Fibroblast of upper back skin (primary cell): ENCODE measurements around the gene IRF3.
A peak's percentile ranks its signal among the peaks of the same experiment; 100 is the strongest.

Experiments
- DNase-seq: peaks from one replicate; pipeline ENCODE4 v3.0.0-alpha.2; 2013

The IRF3 gene

DNA sequence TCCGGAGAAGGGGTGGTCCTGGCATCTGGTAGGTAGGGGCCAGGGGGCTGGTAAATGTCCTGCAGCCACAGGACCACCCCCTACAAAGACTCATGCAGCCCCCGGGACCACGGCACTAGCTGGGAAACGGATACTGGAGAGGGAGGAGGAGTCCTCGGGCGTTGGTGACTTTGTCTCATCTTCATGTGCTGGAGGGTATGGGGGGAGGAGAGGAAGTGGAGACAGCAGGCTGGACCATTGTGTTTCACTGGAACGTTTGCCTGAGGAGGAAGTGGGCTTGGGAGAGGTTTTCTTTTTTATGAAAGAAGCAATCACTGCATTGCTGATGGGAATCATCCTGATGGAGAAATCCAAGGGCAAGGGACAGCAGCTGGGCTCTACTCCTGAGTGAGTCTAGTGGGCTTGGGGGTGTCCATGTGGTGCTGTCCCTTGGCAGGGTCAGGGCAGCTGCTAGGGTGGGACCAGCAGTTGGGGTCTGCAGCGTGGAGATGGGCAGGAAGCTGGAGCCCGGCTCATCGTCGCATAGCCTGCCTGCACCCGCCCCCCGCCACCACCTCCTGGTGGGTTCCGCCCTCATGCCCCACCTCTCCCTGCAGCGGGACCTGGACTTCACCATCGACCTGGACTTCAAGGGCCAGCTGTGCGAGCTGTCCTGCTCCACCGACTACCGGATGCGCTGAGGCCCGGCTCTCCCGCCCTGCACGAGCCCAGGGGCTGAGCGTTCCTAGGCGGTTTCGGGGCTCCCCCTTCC is 22.1 kb upstream of the IRF3 start:
- DNase-seq: no peak

GRCh38 chr19:49687150-49687549 is 21.5 kb upstream of the IRF3 start:
- no peak for DNase-seq

DNA sequence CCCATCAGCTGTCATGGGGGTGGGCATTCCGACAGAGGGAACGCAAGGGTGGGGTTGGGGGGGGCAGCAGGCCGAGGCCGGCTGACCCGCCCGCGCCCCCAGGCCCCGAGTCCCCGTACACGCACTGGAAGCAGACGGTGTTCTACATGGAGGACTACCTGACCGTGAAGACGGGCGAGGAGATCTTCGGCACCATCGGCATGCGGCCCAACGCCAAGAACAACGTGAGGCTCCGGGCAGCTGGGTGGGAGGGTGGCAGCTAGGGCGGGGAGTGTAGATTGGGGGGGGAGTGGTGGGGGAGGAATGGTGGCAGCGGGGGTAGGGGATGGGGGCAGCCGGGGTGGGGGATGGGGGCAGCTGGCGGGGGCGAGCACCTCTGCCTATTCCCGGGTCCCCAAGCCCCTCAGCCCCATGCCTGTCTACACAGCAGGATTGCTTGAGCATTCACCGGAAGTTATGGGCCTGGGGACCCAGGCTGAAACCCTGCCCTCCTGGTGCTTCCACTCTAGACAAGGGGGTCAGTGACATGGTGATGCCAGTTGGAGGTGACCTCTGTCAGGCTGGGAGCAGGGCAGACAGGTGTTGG is 20.9 kb upstream of the IRF3 start:
- no peak for DNase-seq

GRCh38 chr19:49685845-49686332 is 20.2 kb upstream of the IRF3 start:
- DNase-seq: no peak

DNA sequence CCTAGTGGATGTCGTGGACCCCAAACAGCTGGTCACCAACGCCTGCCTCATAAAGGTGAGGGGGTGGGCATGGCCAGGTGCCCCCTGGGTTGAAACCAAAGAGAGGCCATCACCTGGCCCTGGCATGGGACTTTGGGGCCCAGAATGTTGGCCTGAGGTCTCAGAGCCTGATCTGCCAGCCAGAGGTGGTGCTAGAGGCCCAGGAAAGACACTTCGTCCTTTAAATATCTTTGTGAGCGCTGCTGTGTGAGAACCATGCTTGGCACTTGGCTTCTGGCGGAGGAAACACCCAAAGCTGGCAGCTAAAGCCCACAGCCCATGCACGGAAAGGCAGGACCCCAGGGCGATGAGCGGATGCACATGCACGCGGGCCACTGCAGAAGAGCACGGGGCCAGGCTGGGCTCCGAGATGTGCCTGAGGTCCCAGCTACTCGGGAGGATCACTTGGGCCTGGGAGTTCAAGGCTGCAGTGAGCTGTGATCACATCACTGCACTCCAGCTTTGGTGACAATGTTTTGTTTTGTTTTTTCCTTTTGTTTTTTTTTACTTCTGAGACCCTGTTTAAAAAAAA is 19.4 kb upstream of the IRF3 start:
- no peak for DNase-seq

GRCh38 chr19:49684251-49684982 is 18.8 kb upstream of the IRF3 start:
- DNase-seq: no peak

DNA sequence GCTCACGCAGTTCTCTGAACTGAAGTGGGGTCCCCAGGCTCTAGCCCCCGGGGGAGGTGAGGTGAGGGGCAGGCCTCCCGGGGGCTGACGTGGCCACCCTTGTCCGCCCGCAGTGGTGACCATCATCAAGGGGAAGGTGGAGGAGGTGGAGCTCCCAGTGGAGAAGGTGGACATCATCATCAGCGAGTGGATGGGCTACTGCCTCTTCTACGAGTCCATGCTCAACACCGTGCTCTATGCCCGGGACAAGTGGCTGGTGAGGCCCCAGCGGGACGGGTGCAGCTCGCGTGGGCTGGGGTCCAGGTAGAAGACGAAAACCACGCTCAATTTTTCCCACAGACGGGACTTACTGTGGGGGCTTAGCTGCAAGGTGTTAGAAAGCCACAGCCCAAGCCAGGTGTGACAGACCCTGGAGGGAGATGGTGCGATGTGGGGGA is 18.2 kb upstream of the IRF3 start:
- DNase-seq: no peak

GRCh38 chr19:49682274-49682673 is 16.6 kb upstream of the IRF3 start:
- no peak for DNase-seq

- no peak for DNase-seq
Observed at GRCh38 chr19:49681830-49682229, 16.2 kb upstream of the IRF3 start.

DNA sequence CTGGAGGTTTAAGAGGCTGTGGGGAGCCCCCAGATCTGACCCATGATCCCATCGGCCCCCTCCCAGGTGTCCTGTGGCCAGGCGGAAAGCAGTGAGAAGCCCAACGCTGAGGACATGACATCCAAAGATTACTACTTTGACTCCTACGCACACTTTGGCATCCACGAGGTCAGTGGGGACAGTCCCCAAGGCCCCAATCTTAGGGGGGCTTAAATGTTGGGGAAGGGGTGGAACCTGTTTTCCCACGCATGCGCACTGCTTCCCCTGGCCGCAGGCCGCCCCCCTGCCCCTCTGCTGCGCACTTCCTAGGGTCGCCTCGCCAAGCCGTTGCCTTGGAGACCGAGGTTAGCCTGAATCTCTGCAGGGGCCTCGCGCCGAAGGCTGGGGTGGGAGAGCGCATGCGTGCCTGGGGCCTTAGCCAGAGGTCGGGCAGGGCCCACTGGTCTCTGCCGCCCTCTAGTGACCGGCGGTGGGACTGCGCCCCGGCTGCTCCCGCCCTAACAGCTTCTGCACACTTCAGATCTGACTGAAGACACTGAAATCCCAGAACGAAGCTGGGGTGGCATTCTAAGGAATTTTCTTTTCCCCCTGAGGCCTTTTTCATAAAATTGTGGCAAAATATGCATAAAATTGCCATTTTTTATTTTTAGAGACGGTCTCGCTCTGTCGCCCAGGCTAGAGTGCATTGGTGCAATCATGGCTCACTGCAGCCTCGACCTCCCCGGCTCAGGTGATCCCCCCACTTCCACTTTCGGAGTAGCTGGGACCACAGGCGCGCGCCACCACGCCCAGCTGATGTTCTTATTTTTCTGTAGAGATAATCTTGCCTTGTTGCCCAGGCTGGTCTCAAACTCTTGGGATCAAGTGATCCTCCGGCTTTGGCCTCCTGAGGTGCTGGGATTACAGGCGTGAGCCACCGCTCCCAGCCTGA is 15.0 kb upstream of the IRF3 start:
- peak; percentile 80 for DNase-seq

GRCh38 chr19:49679771-49680413 is 14.2 kb upstream of the IRF3 start:
- no peak for DNase-seq

- no peak for DNase-seq
Observed at GRCh38 chr19:49678985-49679770, 13.5 kb upstream of the IRF3 start.

GRCh38 chr19:49677901-49678674 is 12.4 kb upstream of the IRF3 start:
- DNase-seq: peak; percentile 72

DNA sequence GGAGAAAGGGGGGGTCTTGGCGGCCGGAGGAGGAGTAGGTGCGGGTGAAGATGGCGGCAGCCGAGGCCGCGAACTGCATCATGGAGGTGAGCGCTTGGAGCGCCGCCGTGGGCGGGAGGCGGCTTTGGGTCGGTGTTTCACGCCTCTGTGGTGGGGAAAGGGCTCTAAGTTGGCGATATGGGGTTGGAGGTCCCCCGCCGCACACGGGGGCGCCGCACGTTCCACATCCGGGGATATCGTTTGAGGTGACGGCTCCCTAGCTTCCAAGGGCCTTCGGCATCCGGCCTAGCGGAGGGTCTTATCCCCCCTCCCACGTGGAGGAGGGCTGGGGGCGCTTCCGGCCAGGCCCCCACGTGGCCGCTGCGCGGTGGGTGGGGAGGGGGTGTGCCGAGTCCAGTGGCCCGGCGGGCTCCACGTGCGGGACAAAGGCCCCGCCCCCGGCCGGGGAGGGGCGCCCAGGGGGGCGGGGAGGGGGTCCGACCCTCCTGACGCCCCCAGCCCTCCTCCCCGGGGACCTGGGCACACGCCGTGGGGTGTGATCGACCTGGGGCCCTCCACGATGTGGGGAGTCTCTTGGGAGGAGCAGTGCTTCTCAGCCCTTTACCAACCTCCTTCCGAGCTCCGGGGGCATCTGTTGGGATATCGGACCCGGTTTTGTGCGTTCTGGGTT is 11.7 kb upstream of the IRF3 start, which contains the start of gene PRMT1:
Gene PRMT1, plus strand, starts transcription at position 41 of the 670 bp plus-strand sequence. Its CDS starts 10 bp downstream, at position 51.
- DNase-seq: peak; percentile 41

DNA sequence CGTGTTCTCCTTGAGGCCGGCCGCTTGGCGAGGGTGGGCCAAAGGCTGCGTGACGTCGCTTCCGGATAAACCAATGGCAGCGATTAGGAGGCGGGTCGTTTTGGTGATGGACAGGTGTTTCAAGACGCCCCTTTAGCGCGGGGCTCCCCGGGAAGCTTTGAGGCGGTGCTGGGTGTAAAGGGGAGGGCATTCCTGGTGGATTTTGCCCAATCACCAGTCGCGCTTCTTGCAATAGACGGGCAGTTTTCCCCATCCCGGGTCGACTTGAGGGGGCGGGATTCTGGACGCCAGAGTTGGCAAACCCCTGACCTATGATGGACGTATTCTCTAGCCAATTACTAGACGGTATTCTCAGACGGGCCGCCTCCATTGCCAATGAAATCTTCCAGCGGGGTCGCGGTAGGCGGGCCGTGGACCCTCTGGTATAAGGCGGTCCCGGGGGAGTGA is 11.2 kb upstream of the IRF3 start:
- DNase-seq: peak; percentile 100

GRCh38 chr19:49676136-49676783 is 10.6 kb upstream of the IRF3 start:
- DNase-seq: peak; percentile 92

DNA sequence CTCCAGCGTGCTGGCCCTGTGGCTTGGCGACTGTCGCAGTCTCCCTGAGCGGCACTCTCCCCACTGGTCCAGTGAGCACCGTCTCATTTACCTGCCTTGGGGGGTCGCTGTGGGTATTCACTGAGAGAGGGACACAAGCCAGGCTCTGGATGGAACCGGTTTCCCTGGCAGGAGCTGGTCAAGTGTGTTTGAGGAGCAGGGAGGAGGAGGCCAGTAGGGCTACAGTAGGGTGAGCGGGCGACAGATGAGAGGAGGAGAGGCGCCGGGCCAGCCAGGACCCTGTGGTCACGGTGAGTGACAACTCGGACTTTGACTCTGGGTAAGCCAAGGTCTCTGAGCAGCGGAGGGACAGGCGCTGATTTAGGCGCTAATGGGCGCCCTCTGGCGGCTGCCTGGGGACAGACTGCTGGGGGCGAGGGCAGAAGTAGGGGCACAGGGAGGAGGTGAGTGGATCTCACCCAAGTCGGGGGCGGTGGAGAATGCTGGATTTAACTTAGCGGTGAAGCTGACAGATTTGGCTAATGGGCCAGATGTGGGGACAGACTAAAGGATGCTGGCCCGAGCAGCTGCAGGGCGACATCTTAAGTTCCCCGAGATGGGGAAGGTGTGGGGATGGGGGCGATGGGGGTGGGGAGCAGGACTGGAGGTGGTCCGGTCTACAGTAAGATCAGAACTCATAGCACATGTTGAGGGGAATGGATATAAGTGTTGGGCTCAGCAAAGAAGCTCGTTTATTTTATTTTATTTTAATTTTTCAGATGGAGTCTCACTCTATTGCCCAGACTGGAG is 6.7 kb upstream of the IRF3 start:
- peak; percentile 53 for DNase-seq

- DNase-seq: no peak
Observed at GRCh38 chr19:49669516-49669915, 3.9 kb upstream of the IRF3 start.
